Amniotic epithelial cell (primary cell): Measurements from ENCODE around the gene P3H1.
"Not testable (repeated sequence)": the region's sequence is repeated elsewhere in the genome, so short reads cannot be mapped to it uniquely, and the experiment has no call there.

Experiments used
- DNase-seq: peaks from one replicate; pipeline ENCODE4 v3.0.0-alpha.2; 2010; ENCODE audit warnings: low read depth

P3H1 gene

GRCh38 chr1:42766741-42767509, at the start of gene P3H1, which contains the start of gene C1orf50:
Gene P3H1, minus strand, starts transcription at chr1:42767028. Its CDS starts 57 bp downstream, at chr1:42766971.
Gene C1orf50, plus strand, starts transcription at chr1:42767249. Its CDS starts 63 bp downstream, at chr1:42767312.
- DNase-seq: peak; percentile 98

GRCh38 chr1:42815941-42816584, 49.2 kb upstream of the P3H1 start:
- DNase-seq: peak; percentile 26

- not testable (repeated sequence) for DNase-seq
These were observed 48.0 kb upstream of the P3H1 start for GRCh38 chr1:42814815-42815214.

- no peak for DNase-seq
These were observed 40.3 kb upstream of the P3H1 start for GRCh38 chr1:42807056-42807668.

GRCh38 chr1:42806593-42806992, 39.8 kb upstream of the P3H1 start:
- DNase-seq: no peak

GRCh38 chr1:42806171-42806570, 39.3 kb upstream of the P3H1 start:
- DNase-seq: no peak

GRCh38 chr1:42801832-42802473, 35.1 kb upstream of the P3H1 start:
- no peak for DNase-seq

- DNase-seq: no peak
These were observed 31.2 kb upstream of the P3H1 start for GRCh38 chr1:42797979-42798378.

GRCh38 chr1:42797414-42797813, 30.6 kb upstream of the P3H1 start:
- DNase-seq: no peak

- DNase-seq: no peak
These were observed 27.0 kb upstream of the P3H1 start for GRCh38 chr1:42793824-42794223.

GRCh38 chr1:42788021-42788420, 21.2 kb upstream of the P3H1 start:
- DNase-seq: no peak

GRCh38 chr1:42786097-42786496, 19.3 kb upstream of the P3H1 start:
- no peak for DNase-seq

- DNase-seq: no peak
These were observed 18.3 kb upstream of the P3H1 start, which contains the start of gene TMEM269 for GRCh38 chr1:42784946-42785693. Gene TMEM269, plus strand, starts transcription at chr1:42784991. Its CDS starts 4,903 bp downstream, at chr1:42789894.

- no peak for DNase-seq
These were observed 17.7 kb upstream of the P3H1 start for GRCh38 chr1:42784547-42784945.

- DNase-seq: no peak
These were observed 16.3 kb upstream of the P3H1 start for GRCh38 chr1:42783092-42783491.

- DNase-seq: no peak
These were observed 13.3 kb upstream of the P3H1 start for GRCh38 chr1:42780176-42780575.

- no peak for DNase-seq
These were observed 12.9 kb upstream of the P3H1 start for GRCh38 chr1:42779725-42780124.

- DNase-seq: peak; percentile 42
These were observed 11.0 kb upstream of the P3H1 start for GRCh38 chr1:42777852-42778251.

- no peak for DNase-seq
These were observed 9.7 kb upstream of the P3H1 start for GRCh38 chr1:42776502-42776901.

- no peak for DNase-seq
These were observed 8.2 kb upstream of the P3H1 start for GRCh38 chr1:42774928-42775526.

GRCh38 chr1:42773420-42773819, 6.6 kb upstream of the P3H1 start:
- no peak for DNase-seq
